Keratinocyte (primary cell): ENCODE results near the gene GLTP. TPM values are rescaled to one million over a fixed set of nuclear protein-coding genes. Genes with fewer than 3 reads are reported as not detected.

Source experiments
- DNase-seq: peaks from one replicate; pipeline ENCODE4 v3.0.0-alpha.2; 2011; ENCODE audit warnings: low read depth, missing footprints, low spot score
- FAIRE-seq: peaks from 2 replicates; lab custom pipeline; 2011; peaks lifted over from hg19 to GRCh38; lab: Jason Lieb, UNC
- H2AFZ ChIP-seq: 2 replicates; pipeline ENCODE4 v1.6.0; 2012; ENCODE audit warnings: low read length, control low read depth, inconsistent platforms; ENCODE audit not compliant: control insufficient read depth
- H3K27ac ChIP-seq: 2 replicates; pipeline ENCODE4 v1.5.1; 2011; ENCODE audit warnings: low read length; ENCODE audit not compliant: control insufficient read depth, insufficient read depth
- H3K27me3 ChIP-seq: 3 replicates; pipeline ENCODE4 v1.6.0; 2011; ENCODE audit warnings: low read length; ENCODE audit not compliant: control insufficient read depth, insufficient read depth; ENCODE audit errors: extremely low read depth
- H3K36me3 ChIP-seq, 2 experiments: 2 replicates in 1 of 2; 3 replicates in 1 of 2; pipeline ENCODE4 v1.5.1; 2011; ENCODE audit warnings: low read length in 2 of 2, mild to moderate bottlenecking in 1 of 2; ENCODE audit not compliant: control insufficient read depth in 2 of 2, insufficient read depth in 2 of 2; ENCODE audit errors: extremely low read depth in 1 of 2
- H3K4me1 ChIP-seq: 3 replicates; pipeline ENCODE4 v1.5.1; 2011; ENCODE audit warnings: low read length; ENCODE audit not compliant: control insufficient read depth, insufficient read depth; ENCODE audit errors: extremely low read depth
- H3K4me2 ChIP-seq: 3 replicates; pipeline ENCODE4 v1.6.0; 2011; ENCODE audit warnings: low read depth, low read length; ENCODE audit not compliant: control insufficient read depth, insufficient read depth; ENCODE audit errors: extremely low read depth
- H3K4me3 ChIP-seq, 3 experiments: fragments of 200-600 bp in 1 of 3; sonication (generic) in 1 of 3; 2 replicates in 2 of 3; 3 replicates in 1 of 3; pipeline ENCODE4 v1.5.1; 2011 to 2016; ENCODE audit warnings: low read length in 3 of 3, mild to moderate bottlenecking in 3 of 3, control low read depth in 2 of 3, inconsistent platforms in 1 of 3, low read depth in 1 of 3, mixed read lengths in 1 of 3, mixed run types in 1 of 3, moderate library complexity in 1 of 3; ENCODE audit not compliant: control insufficient read depth in 2 of 3, insufficient read depth in 2 of 3; ENCODE audit errors: extremely low read depth in 1 of 3
- H3K79me2 ChIP-seq: 2 replicates; pipeline ENCODE4 v1.6.0; 2012; ENCODE audit warnings: low read length; ENCODE audit not compliant: control insufficient read depth, insufficient read depth
- H3K9ac ChIP-seq: 3 replicates; pipeline ENCODE4 v1.6.0; 2011; ENCODE audit warnings: low read length; ENCODE audit not compliant: control insufficient read depth, insufficient read depth; ENCODE audit errors: extremely low read depth
- H3K9me1 ChIP-seq: 3 replicates; pipeline ENCODE4 v1.6.0; 2011; ENCODE audit warnings: low read length; ENCODE audit not compliant: control insufficient read depth, insufficient read depth; ENCODE audit errors: extremely low read depth
- H3K9me3 ChIP-seq: 2 replicates; pipeline ENCODE4 v1.5.1; 2012; ENCODE audit warnings: low read depth, low read length; ENCODE audit not compliant: control insufficient read depth
- H4K20me1 ChIP-seq: 3 replicates; pipeline ENCODE4 v1.6.0; 2011; ENCODE audit warnings: low read length; ENCODE audit not compliant: control insufficient read depth, insufficient read depth; ENCODE audit errors: extremely low read depth
- CTCF ChIP-seq, 3 experiments: IDR thresholded peaks in 1 of 3; conservative IDR thresholded peaks in 1 of 3; optimal IDR thresholded peaks in 1 of 3; 2 replicates in 2 of 3; 3 replicates in 1 of 3; pipeline versions ENCODE3 to v1.5.1; 2011; ENCODE audit warnings: low read length in 3 of 3, mild to moderate bottlenecking in 3 of 3, moderate library complexity in 2 of 3, control low read depth in 1 of 3, inconsistent platforms in 1 of 3; ENCODE audit not compliant: insufficient read depth in 2 of 3; ENCODE audit errors: extremely low read depth in 1 of 3
- EZH2 ChIP-seq: IDR thresholded peaks from one replicate; pipeline ENCODE4 v1.6.1; 2012; ENCODE audit warnings: inconsistent platforms, mild to moderate bottlenecking, low read length, moderate library complexity
- dilution Hi-C: fragments of 300-500 bp; cut with MboI; formaldehyde crosslinking; loops from one replicate; pipeline ENCODE4 v1.7.0; 2020; ENCODE audit warnings: low sequenced_read_pairs; ENCODE audit not compliant: extremely low pct_ligation_motif_present
- polyA plus RNA-seq, 5 experiments: library from polyadenylated mRNA; depleted of rRNA in 3 of 5; stranded (reverse) in 3 of 5; stranded (forward) in 1 of 5; unstranded in 1 of 5; fragments of >200 nt; gene quantifications; 1 replicate in 1 of 5; 2 replicates in 3 of 5; 3 replicates in 1 of 5; pipeline versions ENCODE4 v1.2.1 to v1.2.3, GENCODE V29; 2011 to 2012; ENCODE audit warnings: missing spikeins in 2 of 5, low read depth in 1 of 5, low replicate concordance in 1 of 5

Gene GLTP
- polyA plus RNA-seq, 1 donor (not counting 4 experiments of a cell fraction or from before 2014, with no cell fraction given), result 54.6 TPM

DNA sequence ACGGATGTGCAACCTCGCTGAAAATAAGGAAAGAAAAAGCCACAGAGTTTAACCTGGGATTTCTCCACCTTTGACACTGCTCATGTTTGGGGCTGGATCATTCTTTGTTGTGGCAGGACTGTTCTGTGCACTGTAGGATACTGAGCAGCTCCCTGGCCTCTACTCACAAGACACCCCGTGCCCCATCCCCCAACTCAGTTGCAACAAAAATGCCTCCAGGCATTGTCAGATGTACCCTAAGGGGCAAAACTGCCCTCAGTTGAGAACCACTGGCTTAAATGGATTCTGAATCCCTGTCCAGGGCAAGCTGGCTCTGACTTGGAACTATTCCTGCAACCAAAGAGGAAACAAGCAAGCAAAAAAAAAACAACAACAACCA, 2.1 kb downstream of the GLTP start:
- H3K27me3 ChIP-seq, result no peaks in the 10 kb centered on the region
- peaks cover 42% of the 10 kb centered on the region for H3K4me1 ChIP-seq
- DNase-seq (no peak), FAIRE-seq (no peak)
- peaks cover 4% of the 10 kb centered on the region for H3K9me1 ChIP-seq
- H3K9ac ChIP-seq, result no peak overlapping the region
- dilution Hi-C loops, result no loop called here
- H3K4me3 ChIP-seq, result peak overlapping the region in 1 of 3 experiments; percentile 93
- peaks cover 6% of the 10 kb centered on the region for H4K20me1 ChIP-seq
- H3K4me2 ChIP-seq, result peak overlapping the region; percentile 98
- TF ChIP-seq EZH2 (no peak), CTCF (optimal IDR thresholded peaks at IDR 0.05 in 1 of 3, IDR thresholded peaks at IDR 0.05 in 1 of 3, conservative IDR thresholded peaks at IDR 0.05 in 1 of 3; ENCODE audit: extremely low read depth in 1 of 3, insufficient read depth in 2 of 3, low read length in 3 of 3) (no peak)
- no peaks in the 10 kb centered on the region for H3K36me3 ChIP-seq
- H3K9me3 ChIP-seq, result no peaks in the 10 kb centered on the region
- H2AFZ ChIP-seq, result no peak overlapping the region
- no peak overlapping the region for H3K27ac ChIP-seq
- H3K79me2 ChIP-seq, result peaks cover 43% of the 10 kb centered on the region

- Histone ChIP-seq H3K4me3 (no peak overlapping the region), H3K4me1 (peaks cover 38% of the 10 kb centered on the region), H4K20me1 (peaks cover 6% of the 10 kb centered on the region), H3K9me1 (peaks cover 4% of the 10 kb centered on the region), H3K9me3 (no peaks in the 10 kb centered on the region), H3K79me2 (peaks cover 43% of the 10 kb centered on the region), H3K36me3 (peaks cover 0 to under 1% of the 10 kb centered on the region in 2 experiments), H3K27me3 (no peaks in the 10 kb centered on the region), H3K27ac (no peak overlapping the region), H3K9ac (no peak overlapping the region), H3K4me2 (peak overlapping the region; percentile 11), H2AFZ (no peak overlapping the region)
- no peak for TF ChIP-seq EZH2
- TF ChIP-seq CTCF (optimal IDR thresholded peaks at IDR 0.05 in 1 of 3, IDR thresholded peaks at IDR 0.05 in 1 of 3, conservative IDR thresholded peaks at IDR 0.05 in 1 of 3; ENCODE audit: extremely low read depth in 1 of 3, insufficient read depth in 2 of 3, low read length in 3 of 3), result no peak
- dilution Hi-C loops, result no loop called here
- FAIRE-seq, result no peak
- DNase-seq, result no peak
Observed at GRCh38 chr12:109877504-109878246, 2.7 kb downstream of the GLTP start.
